GM12864 (cell line): ENCODE results near the gene SLC22A13.

ENCODE experiments used
- DNase-seq: peaks from one replicate; pipeline ENCODE4 v3.0.0-alpha.2; 2011; ENCODE audit warnings: low read depth
- H3K4me3 ChIP-seq: 2 replicates; pipeline ENCODE4 v1.5.1; 2011; ENCODE audit warnings: mild to moderate bottlenecking, low read depth, low read length, control low read depth
- CTCF ChIP-seq: IDR thresholded peaks from 2 replicates; pipeline ENCODE4 v1.5.1; 2011; ENCODE audit warnings: low read depth, mild to moderate bottlenecking, moderate library complexity, low read length, control low read depth, inconsistent platforms; ENCODE audit errors: missing control alignments

SLC22A13 gene

DNA sequence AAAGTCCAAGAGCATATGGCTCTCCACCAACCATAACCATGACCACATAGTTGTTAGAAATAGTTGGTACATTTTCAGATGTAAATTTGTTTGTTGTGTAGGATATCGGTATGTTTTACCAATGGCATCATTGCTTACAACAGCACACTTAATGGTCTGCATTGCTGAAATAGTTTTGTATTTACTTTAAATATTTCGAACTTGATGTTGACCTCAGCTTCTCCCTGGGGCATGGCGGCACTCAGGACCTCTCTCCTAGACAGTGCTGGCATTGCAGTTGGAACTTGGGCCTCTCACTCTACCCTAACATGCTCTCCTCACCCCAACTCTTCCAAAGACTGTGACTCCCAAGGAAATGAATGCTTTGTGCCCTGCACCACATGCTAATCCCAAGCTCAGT lies 5.0 kb downstream of the SLC22A13 start:
- H3K4me3 ChIP-seq, result no peak overlapping the region
- no peak for TF ChIP-seq CTCF
- DNase-seq, result no peak

GRCh38 chr3:38271553-38271952 lies 5.9 kb downstream of the SLC22A13 start:
- no peak for TF ChIP-seq CTCF
- H3K4me3 ChIP-seq, result no peak overlapping the region
- no peak for DNase-seq

- TF ChIP-seq CTCF, result no peak
- no peak for DNase-seq
- H3K4me3 ChIP-seq, result no peak overlapping the region
Observed at GRCh38 chr3:38274864-38275649, 9.4 kb downstream of the SLC22A13 start.

DNA sequence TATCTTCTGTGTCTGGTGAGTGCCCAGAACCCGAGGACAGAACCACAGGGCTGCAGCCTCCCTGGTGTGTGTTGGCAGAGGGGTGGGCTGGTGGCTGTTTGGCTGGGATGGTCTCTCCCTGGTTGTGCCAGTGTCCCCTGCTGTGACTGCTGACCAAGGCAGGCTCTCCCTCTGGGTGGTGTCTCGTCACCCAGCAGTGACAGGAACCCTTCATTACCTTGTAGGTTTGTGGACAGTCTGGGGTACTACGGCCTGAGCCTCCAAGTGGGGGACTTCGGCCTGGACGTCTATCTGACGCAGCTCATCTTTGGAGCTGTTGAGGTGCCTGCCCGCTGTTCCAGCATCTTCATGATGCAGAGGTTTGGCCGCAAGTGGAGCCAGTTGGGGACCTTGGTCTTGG lies 10.0 kb downstream of the SLC22A13 start:
- TF ChIP-seq CTCF, result no peak
- no peak for DNase-seq
- no peak overlapping the region for H3K4me3 ChIP-seq

GRCh38 chr3:38276081-38276916 lies 10.7 kb downstream of the SLC22A13 start:
- no peak for TF ChIP-seq CTCF
- no peak for DNase-seq
- H3K4me3 ChIP-seq, result no peak overlapping the region

- no peak for TF ChIP-seq CTCF
Observed at GRCh38 chr3:38276917-38277630, 11.5 kb downstream of the SLC22A13 start.

More at GRCh38 chr3:38276917-38277630, 11.5 kb downstream of the SLC22A13 start:
- no peak overlapping the region for H3K4me3 ChIP-seq
- DNase-seq, result no peak
